Brain microvascular endothelial cell (primary cell): ENCODE data around the gene ARSH.

Experiments used
- DNase-seq: peaks from one replicate; pipeline ENCODE4 v3.0.0-alpha.2; 2020
- H3K27ac ChIP-seq: fragments of 250-450 bp; sonication (Bioruptor Pico); 2 replicates; pipeline ENCODE4 v1.5.1; 2020; ENCODE audit warnings: mild to moderate bottlenecking, moderate library complexity
- H3K27me3 ChIP-seq: fragments of 250-450 bp; sonication (Bioruptor Pico); replicated peaks from 2 replicates; pipeline ENCODE4 v1.5.1; 2020; ENCODE audit warnings: mild to moderate bottlenecking
- H3K36me3 ChIP-seq: fragments of 250-450 bp; sonication (Bioruptor Pico); replicated peaks from 2 replicates; pipeline ENCODE4 v1.5.1; 2020; ENCODE audit warnings: mild to moderate bottlenecking
- H3K4me3 ChIP-seq: 2 replicates; pipeline ENCODE4 v1.5.1; 2011; ENCODE audit warnings: low read depth, mild to moderate bottlenecking, control low read depth, low read length, moderate library complexity
- CTCF ChIP-seq: IDR thresholded peaks from 2 replicates; pipeline ENCODE4 v1.5.1; 2011; ENCODE audit warnings: low read depth, mild to moderate bottlenecking, moderate library complexity, low read length, control low read depth, inconsistent platforms; ENCODE audit errors: missing control alignments
- in situ Hi-C: cut with HindIII; loops from 2 replicates; pipeline ENCODE4 v1.10.0; 2017; ENCODE audit warnings: low sequenced_read_pairs, low pct_ligation_motif_present

The ARSH gene

GRCh38 chrX:3024176-3024575, 17.8 kb downstream of the ARSH start:
- in situ Hi-C loops, result no loop called here
- TF ChIP-seq CTCF, result no peak
- DNase-seq, result no peak
- Histone ChIP-seq H3K27me3 (no peaks in the 10 kb centered on the region), H3K27ac (no peak overlapping the region), H3K4me3 (no peak overlapping the region), H3K36me3 (no peaks in the 10 kb centered on the region)

- no peak overlapping the region for H3K4me3 ChIP-seq
- no peak for TF ChIP-seq CTCF
- DNase-seq, result no peak
- no peaks in the 10 kb centered on the region for H3K36me3 ChIP-seq
- in situ Hi-C loops, result no loop called here
- H3K27me3 ChIP-seq, result no peaks in the 10 kb centered on the region
- no peak overlapping the region for H3K27ac ChIP-seq
Observed at GRCh38 chrX:3026074-3026815, 19.9 kb downstream of the ARSH start.

- no peaks in the 10 kb centered on the region for H3K36me3 ChIP-seq
- DNase-seq, result no peak
- H3K27ac ChIP-seq, result no peak overlapping the region
- TF ChIP-seq CTCF, result no peak
- in situ Hi-C loops, result no loop called here
- H3K4me3 ChIP-seq, result no peak overlapping the region
- H3K27me3 ChIP-seq, result no peaks in the 10 kb centered on the region
Observed at GRCh38 chrX:3029129-3029528, 22.8 kb downstream of the ARSH start.

GRCh38 chrX:3037218-3037617, 30.9 kb downstream of the ARSH start:
- Histone ChIP-seq H3K4me3 (no peak overlapping the region), H3K27ac (no peak overlapping the region), H3K36me3 (no peaks in the 10 kb centered on the region), H3K27me3 (no peaks in the 10 kb centered on the region)
- no peak for TF ChIP-seq CTCF
- in situ Hi-C loops, result no loop called here
- no peak for DNase-seq

GRCh38 chrX:3044196-3044595, 37.9 kb downstream of the ARSH start:
- in situ Hi-C loops, result no loop called here
- no peak overlapping the region for H3K27ac ChIP-seq
- no peak for DNase-seq
- H3K27me3 ChIP-seq, result no peaks in the 10 kb centered on the region
- no peak for TF ChIP-seq CTCF
- H3K36me3 ChIP-seq, result no peaks in the 10 kb centered on the region
- H3K4me3 ChIP-seq, result no peak overlapping the region

- no peak overlapping the region for H3K27ac ChIP-seq
- TF ChIP-seq CTCF, result no peak
- in situ Hi-C loops, result no loop called here
- H3K27me3 ChIP-seq, result no peaks in the 10 kb centered on the region
- H3K36me3 ChIP-seq, result no peaks in the 10 kb centered on the region
- DNase-seq, result no peak
- no peak overlapping the region for H3K4me3 ChIP-seq
Observed at GRCh38 chrX:3044671-3045070, 38.3 kb downstream of the ARSH start.
